Activated CD4-positive, alpha-beta T cell treated with anti-CD3 and anti-CD28 coated beads, Interleukin-2, amount 50 U/mL, for 4 hours (primary cell): ENCODE measurements around the gene SEC16B.

ENCODE experiments used
- DNase-seq, 2 experiments: peaks; one replicate each; pipeline ENCODE4 v3.0.0-alpha.2; 2020

SEC16B gene

GRCh38 chr1:177978530-177978929 is 8.7 kb upstream of the SEC16B start:
- DNase-seq, result no peak

- DNase-seq, result no peak
Observed at GRCh38 chr1:177977141-177977540, 7.3 kb upstream of the SEC16B start.

- no peak for DNase-seq
Observed at GRCh38 chr1:177976596-177976995, 6.7 kb upstream of the SEC16B start.

GRCh38 chr1:177975588-177976495 is 6.0 kb upstream of the SEC16B start:
- DNase-seq, result no peak

GRCh38 chr1:177973585-177973984 is 3.7 kb upstream of the SEC16B start:
- DNase-seq, result no peak

- DNase-seq, result no peak
Observed at GRCh38 chr1:177969109-177969508, 749 bp downstream of the SEC16B start.

- no peak for DNase-seq
Observed at GRCh38 chr1:177966199-177966598, 3.7 kb downstream of the SEC16B start.

- DNase-seq, result no peak
Observed at GRCh38 chr1:177965293-177965692, 4.6 kb downstream of the SEC16B start.

GRCh38 chr1:177964336-177964735 is 5.5 kb downstream of the SEC16B start:
- DNase-seq, result no peak

GRCh38 chr1:177960939-177961622 is 8.8 kb downstream of the SEC16B start:
- no peak for DNase-seq

GRCh38 chr1:177959811-177960515 is 9.9 kb downstream of the SEC16B start:
- no peak for DNase-seq

GRCh38 chr1:177958092-177958491 is 11.8 kb downstream of the SEC16B start:
- DNase-seq, result no peak

GRCh38 chr1:177954076-177954475 is 15.8 kb downstream of the SEC16B start:
- no peak for DNase-seq

GRCh38 chr1:177953549-177953948 is 16.3 kb downstream of the SEC16B start:
- DNase-seq, result no peak

- no peak for DNase-seq
Observed at GRCh38 chr1:177952691-177953090, 17.2 kb downstream of the SEC16B start.

- no peak for DNase-seq
Observed at GRCh38 chr1:177952249-177952648, 17.6 kb downstream of the SEC16B start.

- DNase-seq, result no peak
Observed at GRCh38 chr1:177950506-177950905, 19.4 kb downstream of the SEC16B start.

- no peak for DNase-seq
Observed at GRCh38 chr1:177948336-177948972, 21.4 kb downstream of the SEC16B start.

GRCh38 chr1:177947623-177948022 is 22.2 kb downstream of the SEC16B start:
- DNase-seq, result no peak

GRCh38 chr1:177945943-177946650 is 23.8 kb downstream of the SEC16B start:
- DNase-seq, result no peak

- DNase-seq, result no peak
Observed at GRCh38 chr1:177944016-177944949, 25.6 kb downstream of the SEC16B start.
